ENCODE data around the gene GBA3.

Gene GBA3

DNA sequence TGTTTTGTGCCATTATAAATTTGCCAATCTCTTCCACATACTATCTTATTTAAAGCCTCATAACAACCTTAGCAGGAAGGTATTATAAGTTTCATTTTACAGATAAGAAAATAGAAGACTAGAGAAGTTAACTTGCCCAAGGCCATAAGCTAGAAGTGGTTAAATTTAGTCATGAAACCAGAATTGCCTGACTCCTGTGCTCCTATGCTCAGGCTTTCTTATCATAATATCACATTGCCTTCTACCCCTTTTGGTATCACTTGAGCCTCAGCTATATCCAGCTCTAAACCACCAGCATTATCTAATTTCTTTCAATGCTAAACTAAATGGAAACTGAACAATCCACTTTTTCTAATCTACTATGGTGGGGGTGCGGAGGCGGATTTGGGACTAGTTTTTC lies 164.7 kb downstream of the GBA3 start:
- H3K4me2 ChIP-seq (ENCODE audit: low read length): no peak overlapping the region
- H3K4me1 ChIP-seq (ENCODE audit: control insufficient read depth, insufficient read depth, low read length): no peaks in the 10 kb centered on the region
- H3K36me3 ChIP-seq (ENCODE audit: insufficient read depth, low read length): no peaks in the 10 kb centered on the region
- no peak overlapping the region for H3K4me3 ChIP-seq (ENCODE audit: low read length)
- H3K9me3 ChIP-seq (replicated peaks; ENCODE audit: low read length): no peaks in the 10 kb centered on the region
- H3K9ac ChIP-seq (ENCODE audit: low read depth, low read length): no peak overlapping the region
- no peaks in the 10 kb centered on the region for H3K27me3 ChIP-seq (ENCODE audit: control insufficient read depth, insufficient read depth, low read length)

DNA sequence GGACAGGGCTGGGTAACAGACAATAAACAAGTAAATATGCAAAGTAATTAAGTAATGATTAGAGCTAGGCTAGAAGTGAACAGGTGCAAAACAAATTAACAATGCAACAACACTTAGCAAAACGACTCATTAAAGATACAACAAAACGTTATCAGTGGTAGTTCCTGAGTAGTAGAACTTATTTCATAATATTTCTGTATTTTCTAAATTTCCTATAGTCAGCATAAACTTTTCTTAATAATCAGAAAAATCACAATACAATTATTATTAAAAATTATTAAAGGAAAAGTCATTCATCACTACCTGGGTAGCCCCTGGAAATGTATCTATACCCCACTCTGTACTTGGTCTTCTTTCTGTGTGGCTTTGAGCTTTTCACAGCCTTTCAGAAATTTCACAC lies 166.6 kb downstream of the GBA3 start:
- Histone ChIP-seq H3K4me1 (ENCODE audit: control insufficient read depth, insufficient read depth, low read length) (no peaks in the 10 kb centered on the region), H3K9me3 (replicated peaks; ENCODE audit: low read length) (no peaks in the 10 kb centered on the region), H3K4me3 (ENCODE audit: low read length) (no peak overlapping the region), H3K27me3 (ENCODE audit: control insufficient read depth, insufficient read depth, low read length) (no peaks in the 10 kb centered on the region), H3K36me3 (ENCODE audit: insufficient read depth, low read length) (no peaks in the 10 kb centered on the region), H3K4me2 (ENCODE audit: low read length) (no peak overlapping the region), H3K9ac (ENCODE audit: low read depth, low read length) (no peak overlapping the region)
